Memory B cell (primary cell): ENCODE data around the gene AGO4.

ENCODE experiments used
- ATAC-seq: fragments of 150-1000 bp; cut with Tn5 transposase; 2 replicates; pipeline ENCODE4 v1.10.0; 2021; ENCODE audit warnings: low read depth, mild to moderate bottlenecking, moderate library complexity
- DNase-seq, 2 donors: peaks; one replicate each; pipeline ENCODE4 v3.0.0; 2022; ENCODE audit warnings: low spot score in 2 of 2
- H3K27ac Mint-ChIP-seq: one replicate; pipeline ENCODE4 v1.8.0; 2022; ENCODE audit warnings: mild to moderate bottlenecking, moderate library complexity, mixed read lengths
- H3K27me3 Mint-ChIP-seq: one replicate; pipeline ENCODE4 v1.8.0; 2022; ENCODE audit warnings: mixed read lengths
- H3K36me3 Mint-ChIP-seq: one replicate; pipeline ENCODE4 v1.8.0; 2022; ENCODE audit warnings: mild to moderate bottlenecking, mixed read lengths
- H3K4me1 Mint-ChIP-seq: one replicate; pipeline ENCODE4 v1.8.0; 2022; ENCODE audit warnings: mixed read lengths
- H3K4me3 Mint-ChIP-seq: one replicate; pipeline ENCODE4 v1.8.0; 2022; ENCODE audit warnings: mild to moderate bottlenecking, moderate library complexity, mixed read lengths
- H3K9me3 Mint-ChIP-seq: one replicate; pipeline ENCODE4 v1.8.0; 2022; ENCODE audit warnings: mixed read lengths

AGO4 gene

DNA sequence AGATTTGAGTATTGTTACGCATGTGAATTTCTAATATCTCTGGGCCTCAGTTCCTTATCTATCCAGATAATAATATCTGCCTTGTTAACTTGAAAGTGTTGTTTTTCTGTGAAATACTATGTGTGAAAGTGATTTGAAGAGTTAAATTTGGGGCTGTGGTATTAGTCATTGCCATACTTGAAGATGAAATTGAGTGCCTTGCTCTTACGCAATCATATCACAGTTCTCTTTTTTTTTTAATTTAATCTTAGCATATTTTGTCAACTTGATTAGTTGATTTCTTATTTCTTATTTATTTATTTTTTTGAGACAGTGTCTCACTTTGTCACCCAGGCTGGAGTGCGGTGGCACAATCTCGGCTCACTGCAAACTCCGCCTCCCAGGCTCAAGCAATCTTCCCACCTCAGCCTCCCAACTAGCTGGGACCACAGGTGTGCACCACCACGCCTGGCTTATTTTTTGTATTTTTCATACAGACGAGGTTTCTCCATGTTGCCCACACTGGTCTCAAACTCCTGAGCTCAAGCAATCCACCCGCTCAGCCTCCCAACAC is 31.0 kb downstream of the AGO4 start:
- Mint-ChIP-seq H3K36me3 (peaks cover 27% of the 10 kb centered on the region), H3K4me1 (no peaks in the 10 kb centered on the region), H3K4me3 (no peak overlapping the region), H3K27me3 (no peaks in the 10 kb centered on the region), H3K27ac (no peak overlapping the region), H3K9me3 (no peaks in the 10 kb centered on the region)
- DNase-seq = no peak
- no peak for ATAC-seq

DNA sequence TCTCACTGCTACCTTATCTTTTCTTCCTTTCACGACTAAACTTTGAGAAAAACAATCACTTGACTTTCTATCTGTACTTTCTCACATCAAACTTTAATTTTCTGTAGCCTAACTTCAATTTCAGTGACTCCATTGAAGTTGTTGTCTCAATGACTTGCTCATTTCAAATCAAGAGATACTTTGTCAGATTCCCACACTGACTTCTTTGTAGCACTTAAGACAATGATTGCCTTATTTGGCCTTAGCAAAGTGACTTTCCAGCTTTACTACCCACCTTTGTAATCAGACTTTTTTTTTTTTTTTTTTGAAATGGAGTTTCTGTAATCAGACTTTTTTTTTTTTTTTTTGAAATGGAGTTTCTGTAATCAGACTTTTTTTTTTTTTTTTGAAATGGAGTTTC is 37.0 kb downstream of the AGO4 start:
- ATAC-seq = no peak
- Mint-ChIP-seq H3K9me3 (no peaks in the 10 kb centered on the region), H3K27ac (no peak overlapping the region), H3K4me3 (no peak overlapping the region), H3K4me1 (peaks cover 4% of the 10 kb centered on the region), H3K36me3 (peaks cover 15% of the 10 kb centered on the region), H3K27me3 (no peaks in the 10 kb centered on the region)
- DNase-seq = no peak

DNA sequence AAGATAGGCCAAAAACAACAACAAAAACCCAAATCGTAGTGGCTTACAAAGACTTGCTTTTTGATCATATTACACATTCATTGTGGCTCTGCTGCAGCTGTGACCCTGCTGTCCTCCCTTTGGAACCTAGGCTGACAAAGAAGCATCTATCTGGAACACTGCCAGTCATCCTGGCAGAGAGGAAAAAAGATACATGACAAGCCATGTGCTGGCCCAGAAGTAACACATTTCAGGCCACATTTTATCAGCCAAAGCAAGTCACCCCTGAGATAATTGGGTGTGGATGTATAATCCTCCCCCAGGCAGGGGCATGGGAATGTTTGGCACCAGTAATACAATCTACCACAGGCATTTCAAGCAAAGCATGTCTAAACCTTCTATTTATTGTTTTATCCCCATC is 38.0 kb downstream of the AGO4 start:
- Mint-ChIP-seq H3K4me1 (peaks cover 4% of the 10 kb centered on the region), H3K4me3 (no peak overlapping the region), H3K9me3 (no peaks in the 10 kb centered on the region), H3K36me3 (peaks cover 16% of the 10 kb centered on the region), H3K27ac (no peak overlapping the region), H3K27me3 (no peaks in the 10 kb centered on the region)
- DNase-seq (no peak), ATAC-seq (no peak)

DNA sequence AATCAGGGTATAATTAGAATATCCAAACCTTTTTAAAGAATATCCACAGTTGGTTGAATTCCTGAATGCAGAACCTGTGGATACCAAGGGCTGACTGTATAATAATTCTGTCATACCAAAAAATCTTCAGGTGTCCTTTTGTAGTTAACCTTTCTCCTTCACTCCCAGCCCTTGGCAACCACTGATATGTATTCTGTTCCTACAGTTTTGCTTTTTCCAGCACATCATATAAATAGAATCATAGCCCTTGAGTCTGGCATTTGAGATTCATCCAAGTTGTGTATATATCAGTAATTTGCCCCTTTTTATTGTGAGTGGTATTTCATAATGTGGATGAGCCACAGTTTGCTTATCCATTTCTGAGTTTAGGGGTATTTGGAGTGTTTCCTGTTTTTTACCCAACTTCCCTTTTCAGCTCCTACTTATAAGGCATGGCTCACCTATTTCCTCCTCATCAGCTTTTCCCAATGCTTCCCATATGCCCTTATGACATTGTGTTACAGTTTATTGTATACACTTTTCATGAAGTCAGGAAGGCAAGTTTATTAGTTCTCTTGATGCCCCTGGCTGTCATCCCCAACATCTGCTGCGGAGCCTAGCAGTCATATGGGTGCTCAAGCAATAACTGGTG is 40.2 kb downstream of the AGO4 start:
- DNase-seq (no peak), ATAC-seq (no peak)
- Mint-ChIP-seq H3K4me3 (no peak overlapping the region), H3K9me3 (no peaks in the 10 kb centered on the region), H3K27me3 (no peaks in the 10 kb centered on the region), H3K4me1 (peaks cover 4% of the 10 kb centered on the region), H3K27ac (peak overlapping the region; percentile 15), H3K36me3 (peaks cover 23% of the 10 kb centered on the region)

DNA sequence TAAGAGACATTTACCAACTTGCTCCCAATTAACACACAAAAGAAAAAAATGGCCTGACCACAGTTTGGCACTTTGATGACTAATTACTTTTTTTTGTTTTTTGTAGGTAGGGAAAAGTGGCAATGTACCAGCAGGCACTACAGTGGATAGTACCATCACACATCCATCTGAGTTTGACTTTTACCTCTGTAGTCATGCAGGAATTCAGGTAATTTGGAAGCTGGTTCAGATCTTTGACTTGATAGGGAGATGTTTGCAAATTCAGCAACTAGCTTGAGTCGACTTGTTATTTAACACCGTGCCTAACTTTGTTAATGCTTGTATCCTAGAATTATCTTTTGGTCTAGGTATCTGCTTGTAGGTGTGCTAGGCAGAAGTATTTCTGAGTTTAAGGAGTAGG is 42.2 kb downstream of the AGO4 start:
- H3K27ac Mint-ChIP-seq = no peak overlapping the region
- ATAC-seq = no peak
- no peak for DNase-seq
- H3K4me3 Mint-ChIP-seq = no peak overlapping the region
- peaks cover 4% of the 10 kb centered on the region for H3K4me1 Mint-ChIP-seq
- peaks cover 20% of the 10 kb centered on the region for H3K36me3 Mint-ChIP-seq
- no peaks in the 10 kb centered on the region for H3K9me3 Mint-ChIP-seq
- no peaks in the 10 kb centered on the region for H3K27me3 Mint-ChIP-seq

DNA sequence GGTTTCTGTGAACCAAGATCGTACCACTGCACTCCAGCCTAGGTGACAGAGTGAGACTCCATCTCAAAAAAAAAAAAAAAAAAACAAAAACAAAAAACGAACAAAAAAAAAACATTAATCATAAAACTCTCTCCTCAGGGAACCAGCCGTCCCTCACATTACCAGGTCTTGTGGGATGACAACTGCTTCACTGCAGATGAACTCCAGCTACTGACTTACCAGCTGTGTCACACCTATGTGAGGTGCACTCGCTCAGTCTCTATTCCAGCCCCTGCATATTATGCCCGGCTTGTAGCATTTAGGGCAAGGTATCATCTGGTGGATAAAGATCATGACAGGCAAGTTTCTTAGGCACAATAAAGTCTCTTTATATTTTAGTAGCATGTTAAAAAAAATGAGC is 42.9 kb downstream of the AGO4 start:
- peaks cover 17% of the 10 kb centered on the region for H3K36me3 Mint-ChIP-seq

DNA sequence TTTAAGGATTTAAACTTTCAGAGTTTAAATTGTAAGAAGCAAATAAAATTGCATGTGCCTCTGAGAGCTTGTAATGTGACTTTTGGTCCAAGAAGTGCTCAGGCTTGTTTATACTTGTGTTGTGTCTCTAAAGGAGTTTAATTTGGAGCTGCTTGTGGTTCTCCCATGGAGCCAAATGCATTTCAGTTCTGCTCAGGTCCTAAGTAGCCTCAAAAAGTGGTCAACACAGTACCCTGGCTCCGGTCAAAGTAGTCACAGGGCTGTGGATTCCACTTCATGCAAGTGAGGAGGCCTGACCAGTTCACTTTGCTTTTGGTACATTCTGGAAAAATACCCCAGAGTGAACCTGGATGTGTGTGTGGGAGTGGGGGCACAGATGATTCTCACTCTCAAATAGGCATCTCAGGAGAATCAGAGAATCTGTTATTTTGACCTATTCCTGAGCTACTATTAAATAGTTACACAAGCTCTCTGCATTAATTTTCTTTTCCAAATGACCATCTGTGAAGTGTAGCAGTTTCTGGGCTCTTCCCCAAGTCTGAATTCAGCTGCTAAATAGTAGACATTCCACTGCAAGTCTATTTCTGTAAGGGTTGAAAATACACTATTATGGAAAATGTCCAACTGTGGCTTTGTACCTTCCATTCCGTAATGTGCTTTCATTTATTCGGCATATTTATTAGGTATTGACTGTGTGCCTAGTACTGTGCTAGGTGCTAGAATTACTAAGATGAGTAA is 43.5 kb downstream of the AGO4 start:
- Mint-ChIP-seq H3K27ac (no peak overlapping the region), H3K27me3 (no peaks in the 10 kb centered on the region), H3K4me3 (no peak overlapping the region), H3K36me3 (peaks cover 17% of the 10 kb centered on the region), H3K9me3 (no peaks in the 10 kb centered on the region), H3K4me1 (peaks cover 4% of the 10 kb centered on the region)
- no peak for DNase-seq
- ATAC-seq = no peak

More for the DNA sequence above, 42.9 kb downstream of the AGO4 start:
- Mint-ChIP-seq H3K4me1 (peaks cover 4% of the 10 kb centered on the region), H3K9me3 (no peaks in the 10 kb centered on the region), H3K27ac (no peak overlapping the region), H3K27me3 (no peaks in the 10 kb centered on the region), H3K4me3 (no peak overlapping the region)
- ATAC-seq (no peak), DNase-seq (no peak)

DNA sequence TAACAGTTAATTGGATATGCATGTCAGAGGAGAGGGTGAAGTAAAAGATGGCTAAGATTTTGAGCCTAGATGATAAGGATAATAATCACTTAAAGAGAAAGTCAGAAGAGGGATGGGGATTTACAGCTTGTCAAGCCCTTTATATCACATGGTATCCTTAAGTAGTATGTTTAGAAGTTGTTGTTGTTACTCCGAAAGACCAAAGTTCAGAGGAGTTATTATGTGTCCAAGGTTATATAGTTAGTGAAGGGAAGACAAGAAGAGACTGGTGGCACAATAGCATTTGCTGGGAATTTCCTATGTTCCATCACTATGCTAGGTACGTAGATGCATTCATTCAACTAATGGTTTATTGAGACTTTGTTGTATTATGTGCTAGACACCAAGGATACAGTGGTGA is 44.4 kb downstream of the AGO4 start:
- Mint-ChIP-seq H3K27me3 (no peaks in the 10 kb centered on the region), H3K4me3 (no peak overlapping the region), H3K4me1 (peaks cover 4% of the 10 kb centered on the region), H3K27ac (no peak overlapping the region), H3K36me3 (peaks cover 17% of the 10 kb centered on the region), H3K9me3 (no peaks in the 10 kb centered on the region)
- ATAC-seq (no peak), DNase-seq (no peak)

DNA sequence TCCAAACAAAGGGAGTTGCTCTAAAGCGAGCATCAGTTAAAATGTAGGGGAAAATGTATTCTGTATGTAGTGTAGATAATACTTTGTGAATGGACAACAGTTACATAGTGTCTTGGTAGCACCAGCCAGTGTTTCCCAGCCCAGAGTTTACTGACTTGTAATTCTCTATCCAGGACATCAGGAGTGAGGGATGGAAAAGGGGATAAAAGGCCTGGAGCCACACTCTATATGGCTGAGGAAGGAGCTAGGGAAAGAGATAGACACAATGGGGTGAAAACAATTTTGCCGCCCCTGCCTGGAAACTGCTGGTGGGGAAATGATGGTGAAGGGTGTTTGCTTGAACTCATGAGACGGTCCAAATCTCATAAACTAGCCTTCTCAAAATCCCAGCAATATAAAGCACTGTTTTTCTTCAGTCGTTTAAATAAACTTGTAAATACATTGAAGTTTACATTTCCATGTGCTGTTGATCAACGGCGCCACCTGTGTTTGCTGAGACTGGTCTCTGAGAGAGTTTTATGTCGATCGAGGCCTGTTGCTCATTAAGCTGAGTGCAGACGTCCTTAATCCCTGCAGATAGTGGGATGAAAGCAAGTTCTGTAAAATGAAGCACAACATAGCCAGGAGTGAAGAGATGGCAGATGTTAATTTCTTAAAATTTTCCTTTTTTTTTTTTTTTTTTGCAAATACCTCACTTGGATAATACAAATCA is 47.3 kb downstream of the AGO4 start:
- no peaks in the 10 kb centered on the region for H3K27me3 Mint-ChIP-seq
- ATAC-seq (no peak), DNase-seq (no peak)
- H3K36me3 Mint-ChIP-seq = peaks cover 17% of the 10 kb centered on the region
- H3K27ac Mint-ChIP-seq = no peak overlapping the region
- H3K4me3 Mint-ChIP-seq = no peak overlapping the region
- H3K9me3 Mint-ChIP-seq = no peaks in the 10 kb centered on the region
- H3K4me1 Mint-ChIP-seq = no peaks in the 10 kb centered on the region

DNA sequence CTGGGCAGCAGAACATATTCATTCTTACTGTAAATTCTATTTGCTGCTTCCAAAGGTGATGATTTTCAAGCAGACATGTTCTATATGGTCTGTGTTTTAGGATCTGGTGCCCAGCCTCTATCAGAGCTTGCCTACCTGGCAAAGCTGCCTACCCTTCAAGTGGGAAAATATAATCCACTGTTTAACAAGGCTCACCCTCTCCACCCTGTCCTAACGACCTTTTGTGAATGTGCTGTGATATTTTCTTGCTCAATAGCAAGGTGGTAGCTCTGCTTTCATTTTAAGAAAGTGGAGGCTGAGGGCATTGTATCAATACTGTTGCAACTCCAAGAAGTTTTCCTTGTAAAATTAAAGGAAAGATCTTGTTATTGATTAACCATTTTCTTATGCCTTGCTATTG is 49.1 kb downstream of the AGO4 start:
- peaks cover 10% of the 10 kb centered on the region for H3K36me3 Mint-ChIP-seq
- no peaks in the 10 kb centered on the region for H3K27me3 Mint-ChIP-seq
- no peak overlapping the region for H3K27ac Mint-ChIP-seq
- DNase-seq (no peak), ATAC-seq (no peak)
- H3K9me3 Mint-ChIP-seq = no peaks in the 10 kb centered on the region
- H3K4me3 Mint-ChIP-seq = no peak overlapping the region
- no peaks in the 10 kb centered on the region for H3K4me1 Mint-ChIP-seq

DNA sequence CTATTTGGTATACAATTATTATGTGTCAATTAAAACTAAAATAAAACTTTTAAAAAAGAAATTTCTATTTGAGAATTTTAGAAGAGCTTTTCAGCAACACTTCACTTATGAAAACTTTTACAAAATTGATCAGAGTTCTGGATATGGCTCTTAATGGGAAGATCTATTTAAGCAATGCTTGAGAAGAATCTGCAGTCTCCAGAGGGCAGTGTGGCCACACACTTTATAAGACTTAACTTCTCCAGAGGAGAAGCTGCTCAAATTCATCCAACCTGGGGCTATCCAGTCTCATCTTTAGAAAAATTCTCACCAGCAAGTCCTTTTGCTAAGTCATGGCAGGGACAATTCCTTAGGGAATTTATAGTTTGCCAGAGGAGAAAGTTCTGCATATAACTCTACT is 50.0 kb downstream of the AGO4 start:
- ATAC-seq = no peak

DNA sequence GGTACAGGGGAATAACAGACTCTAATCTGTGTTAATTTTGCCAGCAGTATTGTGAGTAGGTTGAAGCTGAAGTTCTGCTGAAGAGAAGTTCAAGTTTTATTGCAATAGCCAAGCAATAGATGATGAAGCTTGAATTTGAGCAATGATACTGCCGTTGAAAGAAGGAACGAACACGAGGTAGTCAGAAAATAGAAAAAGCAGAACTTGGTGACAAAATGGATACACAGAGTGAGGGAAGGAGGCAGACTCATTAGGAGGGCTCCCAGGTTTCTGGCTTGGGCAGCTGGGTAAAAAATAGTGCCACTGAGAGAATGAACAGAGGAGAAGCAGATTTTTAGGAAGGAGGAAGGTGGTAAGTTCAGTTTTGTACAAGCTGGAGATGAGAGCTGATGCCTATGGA is 52.9 kb downstream of the AGO4 start:
- Mint-ChIP-seq H3K27me3 (no peaks in the 10 kb centered on the region), H3K9me3 (no peaks in the 10 kb centered on the region), H3K27ac (no peak overlapping the region), H3K4me3 (no peak overlapping the region), H3K36me3 (no peaks in the 10 kb centered on the region), H3K4me1 (no peaks in the 10 kb centered on the region)
- ATAC-seq (no peak), DNase-seq (no peak)

More for the DNA sequence above, 50.0 kb downstream of the AGO4 start:
- Mint-ChIP-seq H3K27me3 (no peaks in the 10 kb centered on the region), H3K27ac (no peak overlapping the region), H3K36me3 (peaks cover 6% of the 10 kb centered on the region), H3K4me1 (no peaks in the 10 kb centered on the region), H3K9me3 (no peaks in the 10 kb centered on the region), H3K4me3 (no peak overlapping the region)
- no peak for DNase-seq

DNA sequence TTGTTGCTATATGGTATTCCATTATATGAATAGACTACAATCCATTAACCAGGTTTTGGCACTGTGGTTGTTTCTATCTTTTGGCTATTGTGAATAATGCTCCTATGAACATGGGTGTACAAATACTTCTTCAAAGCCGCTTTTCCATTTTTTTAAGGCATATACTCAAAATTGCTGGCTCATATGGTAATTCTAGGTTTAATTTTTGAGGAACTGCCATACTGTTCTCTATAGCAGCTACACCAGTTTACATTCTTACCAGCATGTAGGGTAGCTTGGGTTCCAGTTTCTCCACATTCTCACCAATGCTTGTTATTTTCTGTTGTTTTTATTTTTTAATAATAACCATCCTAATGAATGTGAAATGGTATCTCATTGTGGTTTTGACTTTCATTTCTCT is 55.3 kb downstream of the AGO4 start:
- Mint-ChIP-seq H3K4me1 (no peaks in the 10 kb centered on the region), H3K27ac (no peak overlapping the region), H3K36me3 (no peaks in the 10 kb centered on the region), H3K4me3 (no peak overlapping the region), H3K27me3 (no peaks in the 10 kb centered on the region), H3K9me3 (no peaks in the 10 kb centered on the region)
- ATAC-seq (no peak), DNase-seq (no peak)

DNA sequence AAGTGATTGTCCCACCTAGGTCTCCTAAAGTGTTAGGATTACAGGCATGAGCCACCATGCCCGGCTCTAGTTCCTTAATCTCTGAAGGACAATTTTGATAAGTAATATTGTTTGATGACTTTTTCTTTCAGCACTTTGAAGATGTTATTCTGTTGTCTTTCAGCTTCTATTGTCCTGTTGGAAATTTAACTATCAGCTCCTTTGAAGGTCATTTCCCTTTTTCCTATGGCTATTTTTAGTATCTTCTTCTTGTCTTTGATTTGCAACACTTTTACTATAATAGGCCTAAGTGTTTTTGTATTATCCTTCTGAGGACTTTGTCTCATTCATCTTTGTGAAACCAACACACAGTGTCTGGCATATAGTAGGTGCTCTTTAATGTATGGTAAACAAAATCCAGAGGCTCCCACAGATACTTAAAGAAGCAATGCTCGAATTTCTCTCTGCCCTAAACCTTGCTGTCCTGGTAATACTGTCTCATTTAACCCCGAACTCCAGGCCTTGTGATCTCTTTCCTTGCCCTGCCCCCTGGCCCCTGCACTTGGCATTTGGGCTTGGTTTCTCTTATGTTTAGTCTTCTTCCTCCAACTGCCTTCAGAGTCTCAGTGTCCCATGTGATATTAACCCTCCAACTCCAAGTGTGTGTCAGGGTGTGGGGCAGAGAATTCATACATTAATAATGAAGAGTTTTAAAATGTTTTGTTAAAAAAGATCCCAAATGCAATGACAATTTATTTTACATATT is 56.2 kb downstream of the AGO4 start:
- Mint-ChIP-seq H3K27ac (no peak overlapping the region), H3K4me1 (no peaks in the 10 kb centered on the region), H3K9me3 (no peaks in the 10 kb centered on the region), H3K4me3 (no peak overlapping the region), H3K36me3 (no peaks in the 10 kb centered on the region), H3K27me3 (no peaks in the 10 kb centered on the region)
- ATAC-seq = no peak
- DNase-seq = no peak
